Esophagus muscularis mucosa (tissue), 4 donors: ENCODE data around the gene SLC39A10.
"Not testable (repeated sequence)": the region's sequence is repeated elsewhere in the genome, so short reads cannot be mapped to it uniquely, and the experiment has no call there.

Source experiments
- CTCF ChIP-seq, 3 experiments: fragments of 200-600 bp in 2 of 3; fragments of 450-650 bp in 1 of 3; sonication (generic) in 2 of 3; IDR thresholded peaks; one replicate each; pipeline ENCODE4 v1.5.1; 2017 to 2019; ENCODE audit warnings: antibody characterized with exemption in 3 of 3, mild to moderate bottlenecking in 2 of 3, moderate library complexity in 1 of 3
- EP300 ChIP-seq: sonication (generic); formaldehyde crosslinking; IDR thresholded peaks from one replicate; pipeline ENCODE4 v1.6.1; 2017; ENCODE audit warnings: antibody characterized with exemption
- POLR2A ChIP-seq: fragments of 450-650 bp; IDR thresholded peaks from one replicate; pipeline ENCODE4 v1.6.1; 2017; ENCODE audit warnings: antibody characterized with exemption, moderate library complexity, mild to moderate bottlenecking, low read depth
- POLR2AphosphoS5 ChIP-seq, 2 donors: sonication (generic); formaldehyde crosslinking; IDR thresholded peaks; one replicate each; pipeline ENCODE4 v1.6.1; 2017; ENCODE audit warnings: antibody characterized with exemption in 2 of 2

GRCh38 chr2:195692531-195692930 lies 35.5 kb downstream of the SLC39A10 start:
- not testable (repeated sequence) for TF ChIP-seq POLR2A; EP300; CTCF (IDR thresholded peaks at IDR 0.05); POLR2AphosphoS5 (IDR thresholded peaks at IDR 0.05)
